ENCODE data around the gene CLEC10A.

GRCh38 chr17:7081341-7082062 lies 1.5 kb upstream of the CLEC10A start:
- TF ChIP-seq CTCF (IDR thresholded peaks at IDR 0.05) (no peak), POLR2A (IDR thresholded peaks at IDR 0.05) (no peak)

Measured in thyroid gland (tissue), 4 donors.